ENCODE measurements around the gene SLC50A1. TPM values are rescaled to one million over a fixed set of nuclear protein-coding genes. Genes with fewer than 3 reads are reported as not detected.

Gene SLC50A1
- total and polyA plus RNA-seq, 9 of the 15 experiments (the other 6 are each of a cell fraction or from before 2014, with no cell fraction given) = 46.5 to 132 (median 91.9) TPM

- Histone ChIP-seq H2AFZ (ENCODE audit: low read depth, low read length) (no peak overlapping the region), H3K9ac (ENCODE audit: insufficient read depth in 1 of 2, low read depth in 2 of 2, low read length in 2 of 2) (peak overlapping the region in 1 of 2 experiments; percentile 65; a peak in 1 of 4 replicates), H3K9me1 (ENCODE audit: control insufficient read depth, insufficient read depth, low read length) (no peaks in the 10 kb centered on the region), H3K36me3 (ENCODE audit: control insufficient read depth, insufficient read depth, low read length) (peaks cover 28% of the 10 kb centered on the region), H3K4me2 (ENCODE audit: insufficient read depth, low read length) (no peak overlapping the region), H3K4me1 (replicated peaks in 1 of 2; ENCODE audit: control insufficient read depth in 2 of 2, insufficient read depth in 2 of 2, low read length in 2 of 2) (peaks cover 4 to 11% of the 10 kb centered on the region in 2 experiments; a peak in 4 of 5 replicates), H3K27me3 (ENCODE audit: control insufficient read depth in 2 of 2, insufficient read depth in 2 of 2, low read length in 2 of 2) (no peaks in the 10 kb centered on the region), H3K4me3 (no peak overlapping the region), H3K79me2 (ENCODE audit: control insufficient read depth, insufficient read depth, low read length) (peaks cover under 1% of the 10 kb centered on the region; the same call in 1 of the 3 replicates), H3K27ac (ENCODE audit: extremely low read depth, low read depth, low read length) (no peak overlapping the region), H3K9me3 (replicated peaks; ENCODE audit: control insufficient read depth, insufficient read depth, low read depth, low read length) (no peaks in the 10 kb centered on the region), H4K20me1 (replicated peaks; ENCODE audit: control insufficient read depth, insufficient read depth, low read length) (no peaks in the 10 kb centered on the region)
- TF ChIP-seq ZBTB33 (CRISPR knock-in tag; IDR thresholded peaks at IDR 0.05) (peak; percentile 97), RBM22 (IDR thresholded peaks at IDR 0.05; ENCODE audit: low read depth, low read length, poor library complexity, severe bottlenecking) (no peak)
- in situ Hi-C loops (cut with MboI) = loop anchor here (5.0 kb wide), 1 partner anchor 74 kb away; no protein-coding TSS in a partner anchor
- WGBS (ENCODE audit: insufficient coverage, low coverage, missing lambda C conversion rate) = 68% methylated on average over 22 of the region's 27 CpGs
- POLR2A ChIA-PET = interaction anchor here (0.9 to 1.4 kb wide), 3 partner anchors 37 to 75 kb away, joined by 5 to 9 read pairs (median 5); no protein-coding TSS in a partner anchor
- FAIRE-seq (no peak), ATAC-seq (no peak), DNase-seq (ENCODE audit: extremely low read depth in 1 of 4, low spot score in 3 of 4) (peak in 1 of 4 experiments; percentile 2)
- CTCF ChIA-PET (ENCODE audit: low intra/inter-chr PET ratio) = interaction anchor here (1.9 to 4.4 kb wide), 4 partner anchors 54 to 82 kb away, joined by 17 to 59 read pairs (median 39); no protein-coding TSS in a partner anchor
- intact Hi-C loops (cut with micrococcal nuclease) = loop anchor here (1.0 to 5.0 kb wide), 2 partner anchors 54 to 75 kb away; no protein-coding TSS in a partner anchor
- no TSS peak for BruUV-seq (replicated peaks)
Measured at GRCh38 chr1:155166471-155167165, 31.0 kb downstream of the SLC50A1 start.

Measured in K562 (cell line).